Stromal cell of bone marrow (primary cell): Measurements from ENCODE around the gene PLAC1.

Experiments
- DNase-seq: peaks from one replicate; pipeline ENCODE4 v3.0.0-alpha.2; 2012; ENCODE audit warnings: low read depth

The PLAC1 gene

GRCh38 chrX:134670134-134670924 lies 12.1 kb upstream of the PLAC1 start:
- no peak for DNase-seq

GRCh38 chrX:134669378-134670098 lies 11.3 kb upstream of the PLAC1 start:
- DNase-seq: no peak

- DNase-seq: no peak
Observed at GRCh38 chrX:134664202-134664601, 5.9 kb upstream of the PLAC1 start.

- DNase-seq: no peak
Observed at GRCh38 chrX:134661295-134661694, 3.0 kb upstream of the PLAC1 start.

GRCh38 chrX:134660627-134661026 lies 2.4 kb upstream of the PLAC1 start:
- no peak for DNase-seq

- DNase-seq: no peak
Observed at GRCh38 chrX:134659761-134660160, 1.5 kb upstream of the PLAC1 start.

- DNase-seq: no peak
Observed at GRCh38 chrX:134658760-134659023, 421 bp upstream of the PLAC1 start.

- DNase-seq: no peak
Observed at GRCh38 chrX:134654398-134655012, 3.8 kb downstream of the PLAC1 start.

GRCh38 chrX:134653835-134654234 lies 4.4 kb downstream of the PLAC1 start:
- DNase-seq: no peak

- no peak for DNase-seq
Observed at GRCh38 chrX:134650701-134651100, 7.6 kb downstream of the PLAC1 start.

GRCh38 chrX:134649770-134650169 lies 8.5 kb downstream of the PLAC1 start:
- no peak for DNase-seq

- DNase-seq: no peak
Observed at GRCh38 chrX:134647477-134647877, 10.8 kb downstream of the PLAC1 start.

GRCh38 chrX:134646691-134647090 lies 11.6 kb downstream of the PLAC1 start:
- no peak for DNase-seq

- DNase-seq: no peak
Observed at GRCh38 chrX:134645936-134646543, 12.2 kb downstream of the PLAC1 start.

GRCh38 chrX:134642386-134642785 lies 15.9 kb downstream of the PLAC1 start:
- DNase-seq: no peak

GRCh38 chrX:134641346-134641745 lies 16.9 kb downstream of the PLAC1 start:
- DNase-seq: no peak

GRCh38 chrX:134640914-134641313 lies 17.4 kb downstream of the PLAC1 start:
- no peak for DNase-seq

- no peak for DNase-seq
Observed at GRCh38 chrX:134636851-134637250, 21.4 kb downstream of the PLAC1 start.

- DNase-seq: no peak
Observed at GRCh38 chrX:134634691-134635090, 23.6 kb downstream of the PLAC1 start.

- DNase-seq: no peak
Observed at GRCh38 chrX:134633832-134634231, 24.4 kb downstream of the PLAC1 start.

GRCh38 chrX:134633394-134633793 lies 24.9 kb downstream of the PLAC1 start:
- DNase-seq: no peak

GRCh38 chrX:134632355-134632754 lies 25.9 kb downstream of the PLAC1 start:
- no peak for DNase-seq
